Measurements from ENCODE around the gene GALR3. TPM values are rescaled to one million over a fixed set of nuclear protein-coding genes. Genes with fewer than 3 reads are reported as not detected.

GALR3 gene
- total RNA-seq, 1 donor, result under 0.01 TPM

DNA sequence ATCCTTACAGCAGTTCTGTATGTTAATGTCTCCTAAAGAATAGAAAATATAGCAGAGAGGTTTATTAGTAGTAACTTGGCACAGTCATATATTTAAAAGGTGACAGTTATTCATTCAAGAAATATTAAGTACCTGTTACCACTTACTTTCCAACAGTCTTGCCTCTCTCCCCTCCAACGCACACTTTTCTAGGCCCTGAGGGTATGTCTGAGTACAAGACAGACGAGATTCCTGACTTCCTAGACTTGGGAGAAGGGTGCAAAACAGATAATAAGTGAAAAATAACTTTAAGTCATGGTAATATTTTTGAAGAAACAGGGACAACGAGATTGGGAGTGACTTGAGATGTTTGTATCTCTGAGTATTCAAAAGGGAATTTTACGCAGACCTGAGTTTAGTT is 27.6 kb downstream of the GALR3 start:
- no peak overlapping the region for H3K4me3 ChIP-seq (ENCODE audit: low read depth, low read length)
- DNase-seq (ENCODE audit: low read depth), result no peak
- TF ChIP-seq CTCF (IDR thresholded peaks at IDR 0.05; ENCODE audit: insufficient read depth, low read depth, low read length), result no peak

DNA sequence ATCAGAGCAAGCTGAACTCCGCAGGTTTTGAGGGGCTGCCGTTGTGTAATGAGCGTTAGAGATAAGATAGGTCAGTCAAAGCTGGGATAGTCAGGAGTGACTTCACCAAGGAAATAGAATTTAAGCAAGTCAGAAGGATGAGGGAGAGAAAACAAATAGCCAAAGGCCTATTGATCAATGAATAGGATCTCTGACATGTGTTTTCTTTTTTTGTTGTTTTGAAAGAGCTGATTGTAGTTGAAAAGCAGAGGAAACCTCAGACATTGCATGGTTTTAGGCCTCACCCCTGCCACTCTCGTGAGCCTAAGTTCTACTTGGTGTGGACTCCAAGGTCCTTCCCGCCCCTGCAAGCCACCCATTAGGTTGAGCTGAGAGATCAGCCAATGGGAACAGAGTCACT is 29.2 kb downstream of the GALR3 start:
- no peak for DNase-seq (ENCODE audit: low read depth)
- H3K4me3 ChIP-seq (ENCODE audit: low read depth, low read length), result no peak overlapping the region
- no peak for TF ChIP-seq CTCF (IDR thresholded peaks at IDR 0.05; ENCODE audit: insufficient read depth, low read depth, low read length)

DNA sequence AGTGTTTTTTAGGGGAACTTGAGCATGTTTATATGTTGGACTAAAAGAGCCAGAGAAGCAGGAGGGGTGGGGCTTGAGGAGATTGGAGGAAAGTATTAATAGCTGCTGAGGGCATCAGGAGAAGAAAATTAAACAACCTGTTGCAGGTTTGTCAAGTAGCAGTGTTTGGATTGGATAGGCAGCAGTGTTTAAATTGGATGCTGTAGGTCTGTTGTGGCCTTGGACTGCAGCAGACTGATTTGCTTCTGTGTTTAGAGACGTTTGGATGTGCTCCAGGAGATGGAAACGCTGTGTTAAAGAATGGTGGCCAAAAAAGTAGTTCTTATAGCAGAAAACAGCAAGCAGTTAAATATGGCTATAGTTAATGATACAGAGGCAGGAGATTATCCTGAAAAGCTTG is 31.8 kb downstream of the GALR3 start:
- DNase-seq (ENCODE audit: low read depth), result no peak
- TF ChIP-seq CTCF (IDR thresholded peaks at IDR 0.05; ENCODE audit: insufficient read depth, low read depth, low read length), result no peak
- H3K4me3 ChIP-seq (ENCODE audit: low read depth, low read length), result no peak overlapping the region

GRCh38 chr22:37855462-37855861 is 32.3 kb downstream of the GALR3 start:
- TF ChIP-seq CTCF (IDR thresholded peaks at IDR 0.05; ENCODE audit: insufficient read depth, low read depth, low read length), result no peak
- no peak for DNase-seq (ENCODE audit: low read depth)
- H3K4me3 ChIP-seq (ENCODE audit: low read depth, low read length), result no peak overlapping the region

- TF ChIP-seq CTCF (IDR thresholded peaks at IDR 0.05; ENCODE audit: insufficient read depth, low read depth, low read length), result no peak
- peak; percentile 52 for DNase-seq (ENCODE audit: low read depth)
- no peak overlapping the region for H3K4me3 ChIP-seq (ENCODE audit: low read depth, low read length)
These were observed 37.7 kb downstream of the GALR3 start for GRCh38 chr22:37860796-37861421.

GRCh38 chr22:37862570-37863325 is 39.6 kb downstream of the GALR3 start:
- H3K4me3 ChIP-seq (ENCODE audit: low read depth, low read length), result no peak overlapping the region
- no peak for TF ChIP-seq CTCF (IDR thresholded peaks at IDR 0.05; ENCODE audit: insufficient read depth, low read depth, low read length)
- peak; percentile 50 for DNase-seq (ENCODE audit: low read depth)

Data from fibroblast of villous mesenchyme (primary cell).